Measurements from ENCODE around the gene THYN1.

Gene THYN1

GRCh38 chr11:134223121-134223520, 30.0 kb downstream of the THYN1 start:
- DNase-seq (ENCODE audit: low spot score), result peak; percentile 21

GRCh38 chr11:134216816-134217215, 36.3 kb downstream of the THYN1 start:
- DNase-seq (ENCODE audit: low spot score), result peak; percentile 72

GRCh38 chr11:134215836-134216235, 37.3 kb downstream of the THYN1 start:
- no peak for DNase-seq (ENCODE audit: low spot score)

- no peak for DNase-seq (ENCODE audit: low spot score)
Observed at GRCh38 chr11:134207538-134208239, 45.5 kb downstream of the THYN1 start.

GRCh38 chr11:134206185-134206584, 47.0 kb downstream of the THYN1 start:
- DNase-seq (ENCODE audit: low spot score), result no peak

GRCh38 chr11:134205729-134206128, 47.4 kb downstream of the THYN1 start:
- no peak for DNase-seq (ENCODE audit: low spot score)

GRCh38 chr11:134202661-134203060, 50.5 kb downstream of the THYN1 start:
- DNase-seq (ENCODE audit: low spot score), result no peak

- DNase-seq (ENCODE audit: low spot score), result no peak
Observed at GRCh38 chr11:134200688-134201087, 52.5 kb downstream of the THYN1 start.

- no peak for DNase-seq (ENCODE audit: low spot score)
Observed at GRCh38 chr11:134199531-134199930, 53.6 kb downstream of the THYN1 start.

Data from pons (tissue), 1 donor.